ENCODE results near the gene MOV10.
A peak's percentile ranks its signal among the peaks of the same experiment; 100 is the strongest.

The MOV10 gene

DNA sequence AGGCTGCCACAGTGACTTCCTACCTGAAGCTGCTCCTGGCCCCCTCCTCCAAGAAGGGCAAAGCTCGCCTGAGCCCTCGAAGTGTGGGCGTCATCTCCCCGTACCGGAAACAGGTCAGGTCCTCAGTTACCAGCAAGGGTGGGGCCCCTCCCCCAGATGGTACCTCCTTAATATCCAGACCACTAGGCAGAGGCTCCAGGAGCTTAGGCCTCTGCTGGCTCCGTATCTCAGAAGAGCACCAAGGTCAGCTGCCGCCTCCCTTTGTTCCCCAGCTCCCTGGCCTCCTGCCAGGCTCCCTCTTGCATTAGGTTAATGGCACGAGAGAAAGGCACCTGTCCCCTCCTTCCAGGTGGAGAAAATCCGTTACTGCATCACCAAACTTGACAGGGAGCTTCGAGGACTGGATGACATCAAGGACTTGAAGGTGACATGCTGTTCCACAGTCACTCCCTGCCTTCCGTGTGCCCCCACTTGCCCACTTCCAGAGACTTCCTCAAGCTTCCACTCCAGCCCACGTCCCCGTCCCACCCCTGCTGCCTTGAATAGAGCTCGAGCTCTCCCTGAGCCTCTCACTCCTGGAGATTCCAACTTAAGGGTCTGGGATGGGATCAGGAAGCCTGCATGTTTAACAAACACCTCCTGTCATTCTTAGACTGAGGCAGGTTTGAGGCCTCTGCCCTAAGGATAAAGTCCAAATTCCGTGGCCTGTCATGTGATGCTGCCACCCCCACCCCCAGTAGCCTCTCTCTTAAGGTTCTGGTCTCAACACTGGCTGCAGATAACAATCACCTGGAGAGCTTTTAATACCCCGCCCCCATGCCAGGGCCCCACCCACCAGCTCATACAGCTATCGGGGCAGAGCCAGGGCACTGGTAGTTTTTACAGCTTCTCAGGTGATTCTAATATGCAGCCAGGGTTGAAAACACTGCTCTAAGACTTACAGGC is 24.2 kb downstream of the MOV10 start:
- DNase-seq (ENCODE audit: low read depth in 1 of 2, low spot score in 1 of 2): no peak

DNA sequence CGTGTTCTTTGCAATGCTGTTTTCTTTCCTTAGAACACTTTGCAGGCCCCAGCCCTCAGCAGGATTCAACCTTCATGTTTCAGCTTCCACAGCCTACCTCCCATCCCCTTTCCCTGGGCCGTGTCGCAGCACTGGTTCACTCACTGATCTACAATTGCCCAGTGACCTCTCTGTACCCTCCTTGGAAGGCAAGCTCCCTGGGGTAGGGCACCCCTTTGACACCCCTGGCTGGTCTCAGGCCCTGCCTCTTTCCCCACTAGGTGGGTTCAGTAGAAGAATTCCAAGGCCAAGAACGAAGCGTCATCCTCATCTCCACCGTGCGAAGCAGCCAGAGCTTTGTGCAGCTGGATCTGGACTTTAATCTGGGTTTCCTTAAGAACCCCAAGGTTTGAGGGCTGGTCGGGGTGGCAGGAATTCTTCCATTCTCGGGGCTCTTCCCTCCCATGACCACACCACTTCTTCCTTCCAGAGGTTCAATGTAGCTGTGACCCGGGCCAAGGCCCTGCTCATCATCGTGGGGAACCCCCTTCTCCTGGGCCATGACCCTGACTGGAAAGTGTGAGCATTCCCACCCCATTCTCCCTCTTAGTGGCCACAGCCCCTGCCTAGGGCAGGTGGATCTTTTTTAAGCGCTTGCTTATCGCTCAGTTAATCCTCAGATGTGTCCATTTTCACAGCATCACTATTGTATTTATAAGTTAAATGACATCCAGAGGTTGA is 25.1 kb downstream of the MOV10 start:
- no peak for DNase-seq (ENCODE audit: low read depth in 1 of 2, low spot score in 1 of 2)

DNA sequence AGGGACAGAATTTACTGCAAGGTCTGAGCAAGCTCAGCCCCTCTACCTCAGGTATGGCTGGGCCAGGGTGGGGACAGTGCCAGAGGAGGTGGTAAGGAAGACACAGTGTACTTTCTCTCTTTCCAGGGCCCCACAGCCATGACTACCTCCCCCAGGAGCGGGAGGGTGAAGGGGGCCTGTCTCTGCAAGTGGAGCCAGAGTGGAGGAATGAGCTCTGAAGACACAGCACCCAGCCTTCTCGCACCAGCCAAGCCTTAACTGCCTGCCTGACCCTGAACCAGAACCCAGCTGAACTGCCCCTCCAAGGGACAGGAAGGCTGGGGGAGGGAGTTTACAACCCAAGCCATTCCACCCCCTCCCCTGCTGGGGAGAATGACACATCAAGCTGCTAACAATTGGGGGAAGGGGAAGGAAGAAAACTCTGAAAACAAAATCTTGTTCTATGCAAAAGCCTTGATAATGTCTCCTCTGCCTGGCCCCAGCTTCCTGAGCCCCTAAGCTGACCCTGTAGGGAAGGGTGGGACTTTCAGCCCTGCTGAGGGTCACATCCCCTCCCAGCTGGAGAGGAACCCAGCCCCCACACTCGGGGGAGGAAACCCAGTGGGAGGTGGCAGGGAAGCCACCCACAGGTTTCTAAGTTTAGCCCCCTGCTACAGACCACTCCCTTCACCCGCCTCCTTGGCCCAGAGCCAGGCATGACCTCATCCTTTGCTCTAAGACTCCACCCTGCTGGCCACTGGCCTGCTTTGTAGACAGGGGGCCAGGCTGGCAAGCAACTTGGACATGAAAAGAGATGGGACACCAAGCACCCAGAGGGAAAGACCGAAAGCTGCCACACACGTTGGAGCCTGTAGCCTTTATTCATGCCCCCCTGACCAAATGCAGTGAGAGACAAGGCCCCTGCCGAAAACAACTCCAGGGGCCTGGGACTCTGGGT is 26.1 kb downstream of the MOV10 start:
- peak in 1 of 2 donors; percentile 33 for DNase-seq (ENCODE audit: low read depth in 1 of 2, low spot score in 1 of 2)

DNA sequence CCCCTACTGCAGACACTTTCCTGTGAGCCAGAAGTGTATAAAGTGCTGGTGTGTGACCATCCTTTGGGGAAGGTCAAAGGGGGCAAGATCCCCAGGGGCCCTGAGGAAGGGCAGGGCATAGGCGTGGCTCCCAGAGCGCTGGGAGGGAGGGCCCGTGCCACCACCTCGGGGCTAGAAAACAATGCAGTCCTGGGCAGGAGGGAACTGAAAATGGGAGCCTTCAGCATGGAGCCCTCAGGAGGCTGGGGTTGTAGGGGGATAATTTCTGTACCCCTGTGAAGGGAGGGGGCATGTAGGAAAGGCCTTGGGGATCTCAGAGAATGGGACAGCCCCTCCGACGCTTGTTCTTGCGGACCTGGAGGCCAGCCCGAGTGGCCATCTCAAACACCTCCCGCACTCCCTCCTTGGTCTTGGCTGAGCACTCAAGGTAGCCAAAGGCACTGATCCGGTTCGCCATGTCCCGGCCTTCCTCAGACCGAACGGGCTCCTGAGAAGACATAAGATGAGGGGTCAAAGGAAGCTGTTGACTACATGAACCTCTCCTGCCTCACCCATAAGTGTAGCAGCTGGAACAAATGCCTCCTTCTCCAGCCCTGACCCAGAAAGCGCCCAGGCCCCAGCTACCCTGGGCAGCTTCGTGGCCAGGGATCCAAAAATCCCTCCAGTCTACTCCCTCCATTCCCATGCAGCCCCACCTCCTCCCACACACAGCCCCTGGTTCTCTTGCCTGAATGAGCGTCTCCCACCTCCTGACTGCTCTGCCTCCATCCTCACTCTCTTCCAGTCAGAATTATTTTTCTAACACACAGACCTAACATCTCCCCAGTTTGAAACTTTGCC is 27.0 kb downstream of the MOV10 start:
- no peak for DNase-seq (ENCODE audit: low read depth in 1 of 2, low spot score in 1 of 2)

DNA sequence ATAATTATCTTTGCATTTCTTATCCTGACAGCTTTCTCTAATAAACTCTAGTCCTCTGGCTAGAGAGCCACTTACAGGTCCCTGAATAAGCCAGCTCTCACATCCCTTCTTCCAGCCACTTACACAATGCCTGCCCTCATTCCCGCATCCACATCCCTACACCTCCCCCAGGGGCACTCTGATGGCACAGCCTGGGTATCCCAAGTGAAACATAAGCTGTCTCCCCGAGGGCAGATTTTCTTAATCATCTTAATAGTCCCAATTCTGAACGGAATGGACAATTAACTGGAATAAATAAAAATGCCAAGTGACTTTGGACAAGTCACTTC is 27.6 kb downstream of the MOV10 start:
- no peak for DNase-seq (ENCODE audit: low read depth in 1 of 2, low spot score in 1 of 2)

DNA sequence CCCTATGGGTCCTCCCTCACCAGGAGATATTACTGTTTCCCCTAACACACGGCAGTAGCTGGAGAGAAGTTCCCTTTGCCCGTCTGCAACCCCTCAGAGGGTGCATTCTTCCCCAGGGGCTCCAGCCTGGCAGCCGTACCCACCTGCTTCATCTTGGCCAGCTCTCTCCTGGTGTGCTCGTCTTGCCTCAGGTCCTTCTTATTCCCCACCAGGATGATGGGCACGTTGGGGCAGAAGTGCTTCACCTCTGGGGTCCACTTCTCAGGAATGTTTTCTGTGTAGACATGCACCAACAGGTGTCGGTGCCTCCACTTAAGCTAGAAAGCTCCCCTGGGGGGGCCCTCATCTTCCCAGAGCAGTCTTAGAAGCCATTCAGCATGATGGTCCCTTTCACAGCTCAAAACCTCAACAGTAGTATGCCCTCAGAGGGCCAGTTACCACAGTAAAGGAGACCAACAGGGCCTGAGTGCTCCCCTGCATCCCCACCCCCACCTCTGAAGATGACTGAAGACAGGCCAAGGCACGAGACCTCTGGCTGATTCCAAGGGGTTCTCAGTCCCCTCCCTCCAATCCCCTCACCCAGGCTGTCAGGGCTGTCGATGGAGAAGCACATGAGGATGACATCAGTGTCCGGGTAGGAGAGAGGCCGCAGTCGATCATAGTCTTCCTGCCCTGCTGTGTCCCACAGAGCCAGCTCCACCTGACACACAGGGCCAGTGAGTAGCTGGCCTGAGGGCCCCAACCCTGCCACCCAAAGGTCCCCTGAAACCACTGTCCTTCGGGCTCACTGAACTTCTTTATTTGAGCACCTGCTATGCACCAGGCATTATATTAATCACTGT is 28.2 kb downstream of the MOV10 start:
- no peak for DNase-seq (ENCODE audit: low read depth in 1 of 2, low spot score in 1 of 2)

GRCh38 chr1:112703706-112704105 is 29.2 kb downstream of the MOV10 start:
- no peak for DNase-seq (ENCODE audit: low read depth in 1 of 2, low spot score in 1 of 2)

- no peak for DNase-seq (ENCODE audit: low read depth in 1 of 2, low spot score in 1 of 2)
Observed at GRCh38 chr1:112704391-112704933, 30.0 kb downstream of the MOV10 start.

DNA sequence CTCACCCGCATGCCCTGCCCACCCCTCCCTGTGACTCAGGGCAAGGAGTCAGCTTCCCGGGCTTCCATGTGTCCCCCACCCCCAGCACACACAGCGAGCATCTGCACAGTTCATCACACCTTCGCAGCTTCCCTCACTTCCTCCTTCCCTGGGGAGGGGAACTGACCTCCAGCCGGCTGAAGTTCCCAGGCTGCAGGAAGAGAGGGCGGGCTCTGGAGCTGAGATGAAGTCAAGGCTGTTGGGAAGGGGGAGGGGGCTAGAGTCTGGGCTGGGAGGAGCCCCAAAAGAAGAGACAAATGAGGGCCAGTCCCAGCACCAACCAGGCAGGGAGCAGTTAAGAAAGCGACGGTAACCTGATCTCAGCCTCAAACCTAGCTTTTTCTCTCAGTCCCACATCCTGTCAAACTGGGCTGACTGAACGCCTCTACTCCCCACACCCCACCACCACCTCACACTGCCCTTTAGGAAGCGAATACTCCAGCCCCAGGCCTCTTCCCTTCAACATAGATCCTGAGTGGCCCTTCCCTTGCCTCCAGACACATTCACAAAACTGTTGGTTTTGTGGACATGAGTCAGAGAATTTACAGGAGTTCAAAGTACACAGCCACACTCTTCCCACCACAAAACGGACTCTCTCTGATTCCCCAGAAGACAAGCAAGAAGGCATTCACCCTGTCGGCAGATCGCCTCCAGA is 30.6 kb downstream of the MOV10 start:
- DNase-seq (ENCODE audit: low read depth in 1 of 2, low spot score in 1 of 2): no peak

DNA sequence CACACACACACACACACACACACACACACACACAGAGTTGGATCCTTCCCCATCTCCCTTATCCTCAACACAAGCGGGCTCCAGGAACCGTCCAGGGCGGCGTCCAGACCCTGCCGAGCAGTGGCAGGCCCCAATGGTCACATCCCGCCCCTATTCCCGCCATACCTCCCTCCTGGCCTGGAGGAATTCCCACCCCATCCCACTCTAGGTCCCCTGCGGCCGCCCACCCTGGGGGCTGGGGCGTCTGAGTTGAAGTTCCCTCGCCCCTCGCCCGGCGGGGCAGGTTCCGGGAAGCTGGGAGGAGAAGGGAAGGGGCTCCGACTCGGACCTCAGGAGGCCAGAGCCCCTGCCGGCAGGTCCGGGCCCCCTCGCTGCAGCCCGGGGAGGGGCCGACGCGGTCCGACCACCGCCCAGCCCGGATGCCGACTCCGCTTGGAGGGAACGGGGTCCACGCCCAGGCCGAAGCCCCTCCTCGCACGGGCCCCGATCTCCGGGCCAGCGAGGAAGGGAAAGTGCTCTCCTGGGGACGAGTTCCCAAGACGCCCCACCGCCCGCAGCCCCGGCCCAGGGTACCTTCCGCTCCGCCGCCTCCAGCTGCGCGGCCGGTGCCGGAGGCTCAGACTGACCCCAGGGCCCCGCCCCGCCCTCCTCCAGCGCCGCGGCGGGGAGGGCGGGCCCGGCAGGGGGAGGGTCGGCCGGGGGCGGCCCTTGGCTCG is 32.2 kb downstream of the MOV10 start, which contains the start of gene RHOC:
RHOC (minus strand) TSS at position 623 of the 716 bp plus-strand sequence. CDS start 3,328 bp downstream, outside the sequence.
- DNase-seq (ENCODE audit: low read depth in 1 of 2, low spot score in 1 of 2): no peak

DNA sequence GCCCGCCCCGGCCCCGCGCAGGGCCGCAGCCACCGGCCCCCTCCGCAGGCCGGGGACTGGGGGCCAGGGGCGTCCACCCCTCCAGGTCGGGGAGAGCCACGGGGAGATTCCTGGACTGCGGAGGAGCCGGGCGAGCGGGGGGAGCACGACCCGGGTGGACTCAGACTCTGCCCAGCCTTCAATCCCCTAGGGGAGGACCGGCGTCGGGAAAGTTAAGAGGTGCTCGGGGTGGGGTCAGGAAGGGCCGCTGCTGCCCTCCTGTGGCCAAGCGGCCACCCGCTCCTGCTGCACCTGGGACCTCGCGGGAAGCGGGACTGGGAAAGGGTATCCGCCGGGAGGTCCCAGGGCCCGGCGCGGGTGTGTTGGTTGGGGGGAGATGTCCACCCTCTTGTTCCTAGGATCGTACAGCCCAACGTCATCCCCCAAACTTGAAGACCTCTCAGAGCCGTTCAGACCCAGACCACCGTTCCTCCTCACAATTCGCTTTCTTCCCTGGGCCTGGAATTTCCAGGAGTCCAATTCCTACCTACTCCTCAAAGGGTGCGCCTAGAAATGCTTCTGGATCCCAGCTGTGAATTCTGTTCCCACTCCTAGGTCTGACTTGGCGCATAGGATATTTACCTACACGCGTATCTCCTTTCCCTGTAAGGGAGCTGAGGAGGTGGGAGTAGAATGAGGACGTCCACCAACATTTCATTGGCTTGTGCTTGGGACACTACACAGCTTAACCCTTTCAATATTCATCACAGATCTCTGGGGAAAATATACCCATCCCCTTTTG is 33.0 kb downstream of the MOV10 start:
- DNase-seq (ENCODE audit: low read depth in 1 of 2, low spot score in 1 of 2): peak; percentile 32 to 53

DNA sequence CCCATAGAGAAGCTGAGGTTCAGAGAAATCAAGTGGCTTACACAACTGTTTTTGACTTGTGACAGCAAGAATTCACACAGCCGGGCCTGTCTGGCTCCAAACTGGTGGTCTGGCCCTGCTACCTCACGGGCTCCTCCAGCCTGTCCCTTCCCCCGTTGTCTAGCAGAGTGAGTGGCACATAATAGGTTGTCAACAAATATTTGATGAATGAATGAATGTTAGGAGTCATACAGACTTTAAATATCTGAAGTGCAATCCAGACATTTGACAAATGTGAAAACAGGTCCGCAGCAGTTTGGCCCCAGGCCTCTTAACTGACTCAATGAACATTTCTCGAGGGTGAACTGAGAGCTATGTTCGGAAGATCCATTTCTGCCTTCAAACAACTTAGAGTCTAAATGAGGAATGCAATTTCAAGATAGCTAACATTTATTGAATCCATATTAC is 33.6 kb downstream of the MOV10 start:
- no peak for DNase-seq (ENCODE audit: low read depth in 1 of 2, low spot score in 1 of 2)

- no peak for DNase-seq (ENCODE audit: low read depth in 1 of 2, low spot score in 1 of 2)
Observed at GRCh38 chr1:112708489-112708888, 34.0 kb downstream of the MOV10 start.

GRCh38 chr1:112710159-112710558 is 35.7 kb downstream of the MOV10 start:
- DNase-seq (ENCODE audit: low read depth in 1 of 2, low spot score in 1 of 2): no peak

DNA sequence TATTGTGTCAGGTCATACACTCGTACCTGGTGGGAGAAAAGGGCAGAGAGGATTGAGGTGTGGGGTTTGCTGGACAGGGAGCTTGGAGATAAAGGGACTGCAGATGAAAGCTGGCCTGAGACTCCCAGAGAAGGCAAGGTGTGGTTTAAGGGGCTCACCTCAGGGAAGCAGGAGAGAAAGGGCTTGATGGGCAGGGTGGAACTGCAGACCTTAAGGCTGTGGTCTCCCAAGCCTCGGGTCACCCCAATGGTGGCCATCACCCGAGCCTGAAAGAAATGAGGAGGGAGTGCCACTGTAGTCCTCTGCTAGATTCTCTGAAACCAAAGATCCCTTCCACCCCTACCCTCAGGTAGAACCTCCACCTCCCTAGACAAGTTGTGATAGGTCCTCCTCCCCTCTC is 36.1 kb downstream of the MOV10 start:
- no peak for DNase-seq (ENCODE audit: low read depth in 1 of 2, low spot score in 1 of 2)

GRCh38 chr1:112711041-112711440 is 36.6 kb downstream of the MOV10 start:
- no peak for DNase-seq (ENCODE audit: low read depth in 1 of 2, low spot score in 1 of 2)

- DNase-seq (ENCODE audit: low read depth in 1 of 2, low spot score in 1 of 2): no peak
Observed at GRCh38 chr1:112711670-112712069, 37.2 kb downstream of the MOV10 start.
